HT1080 (cell line): ENCODE data around the gene MAG. TPM values are rescaled to one million over a fixed set of nuclear protein-coding genes. Genes with fewer than 3 reads are reported as not detected.

Experiments
- DNase-seq: peaks from one replicate; pipeline ENCODE4 v3.0.0-alpha.2; 2015; ENCODE audit warnings: low read depth
- total RNA-seq: library from RNA; depleted of rRNA; stranded (reverse); fragments of >200 nt; shearing (Covaris generic); gene quantifications from 2 replicates; pipeline ENCODE4 v1.2.3, GENCODE V29; 2014

Gene MAG
- total RNA-seq, 1 experiment from 2014 or later = not detected

DNA sequence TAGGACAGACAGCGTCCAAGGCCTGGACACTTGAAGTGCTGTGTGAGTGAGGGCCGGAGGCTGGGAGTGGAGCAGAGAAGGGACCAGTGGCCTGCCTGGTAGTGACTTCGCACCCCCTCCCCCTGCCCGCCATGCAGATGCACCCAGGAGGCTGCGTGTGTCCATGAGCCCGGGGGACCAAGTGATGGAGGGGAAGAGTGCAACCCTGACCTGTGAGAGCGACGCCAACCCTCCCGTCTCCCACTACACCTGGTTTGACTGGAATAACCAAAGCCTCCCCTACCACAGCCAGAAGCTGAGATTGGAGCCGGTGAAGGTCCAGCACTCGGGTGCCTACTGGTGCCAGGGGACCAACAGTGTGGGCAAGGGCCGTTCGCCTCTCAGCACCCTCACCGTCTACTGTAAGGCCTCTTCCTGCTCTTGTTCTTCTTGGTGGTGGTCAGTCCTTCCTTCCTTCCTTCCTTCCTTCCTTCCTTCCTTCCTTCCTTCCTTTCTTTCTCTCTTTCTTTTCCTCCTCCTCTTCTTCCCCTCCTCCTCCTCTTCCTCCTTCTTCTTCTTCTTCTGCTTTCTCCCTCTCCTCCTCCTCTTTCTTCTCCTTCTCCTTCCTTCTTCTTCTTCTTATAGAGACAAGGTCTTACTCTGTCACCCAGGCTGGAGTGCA, 49.7 kb downstream of the MAG start:
- no peak for DNase-seq

DNA sequence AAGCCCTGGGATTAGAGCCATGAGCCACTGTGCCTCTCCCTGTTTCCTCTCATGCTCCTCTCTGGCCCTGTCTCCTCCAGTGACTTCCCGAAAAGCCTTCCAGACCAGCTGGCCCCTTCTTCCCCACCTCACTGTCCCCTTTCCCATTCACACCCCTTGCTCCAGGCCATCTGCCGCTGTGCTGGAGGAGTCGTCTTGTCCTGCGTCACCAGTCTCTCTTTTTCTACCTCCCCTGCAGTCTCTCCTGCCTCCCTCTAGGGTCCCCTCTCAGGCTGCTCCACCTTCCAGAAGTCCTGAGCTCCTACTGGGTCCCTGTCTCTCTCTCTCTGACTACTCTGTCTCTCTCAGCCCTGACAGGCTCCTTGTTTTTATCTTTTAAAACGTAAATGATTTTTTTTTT, 50.5 kb downstream of the MAG start:
- no peak for DNase-seq

- DNase-seq = no peak
Measured at GRCh38 chr19:35344511-35345031, 52.6 kb downstream of the MAG start.

- no peak for DNase-seq
Measured at GRCh38 chr19:35345671-35346111, 53.7 kb downstream of the MAG start.

- DNase-seq = no peak
Measured at GRCh38 chr19:35346193-35347052, 54.5 kb downstream of the MAG start.

- DNase-seq = no peak
Measured at GRCh38 chr19:35347171-35347929, 55.4 kb downstream of the MAG start, which contains the start of gene FFAR1. Gene FFAR1 (plus strand): TSS chr19:35347902. CDS start chr19:35351552, 3,650 bp downstream.

DNA sequence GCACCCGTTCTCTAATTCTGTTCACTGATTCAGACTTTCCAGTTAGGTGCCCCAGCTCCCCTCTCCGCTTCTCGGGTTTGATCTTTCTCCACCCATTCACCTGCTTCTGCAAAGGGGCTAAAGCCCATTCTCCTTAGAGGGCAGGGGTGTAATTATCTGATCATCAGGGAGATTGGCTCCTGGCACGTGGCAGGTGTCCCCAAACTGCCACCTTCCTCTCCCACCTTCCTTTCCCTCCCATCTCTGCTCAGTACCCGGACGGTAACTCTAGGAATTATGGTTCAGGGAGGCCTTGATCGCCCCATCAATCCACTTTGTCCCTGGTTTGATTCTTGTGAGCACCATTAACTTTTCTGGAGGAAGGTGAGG, 56.0 kb downstream of the MAG start:
- no peak for DNase-seq

DNA sequence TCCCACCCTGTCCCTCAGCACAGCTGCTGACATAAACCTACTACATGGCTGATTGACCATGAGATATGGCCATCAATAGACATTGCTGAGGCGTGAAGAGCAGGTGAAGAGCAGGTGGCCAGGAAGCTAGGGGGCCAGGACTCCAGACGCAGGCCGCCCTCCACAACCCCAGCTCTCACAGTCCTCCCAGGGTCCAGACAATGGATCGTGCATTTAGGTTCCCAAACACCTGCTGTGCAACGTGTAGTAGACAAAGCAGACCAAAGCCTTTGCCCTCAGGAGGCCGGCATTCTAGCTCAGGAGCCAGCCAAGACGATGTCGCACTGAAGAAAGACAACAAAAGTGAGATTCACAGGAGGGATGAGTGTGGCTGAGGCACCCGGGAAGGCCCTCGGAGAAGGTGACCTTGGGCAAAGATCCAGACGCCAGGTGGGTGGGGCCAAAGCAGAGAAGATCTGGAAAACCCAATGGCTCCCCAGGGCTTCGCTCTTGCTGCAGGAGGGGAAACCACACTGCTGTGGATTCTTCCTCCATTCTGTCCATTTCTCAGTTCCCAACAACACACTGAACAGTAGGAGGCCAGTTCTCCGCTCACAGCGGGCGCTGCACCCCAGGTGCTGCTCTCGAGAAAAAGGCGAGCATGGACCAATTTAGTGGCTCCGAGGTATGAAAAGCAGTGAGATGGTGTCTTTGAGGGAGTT, 57.1 kb downstream of the MAG start:
- no peak for DNase-seq

DNA sequence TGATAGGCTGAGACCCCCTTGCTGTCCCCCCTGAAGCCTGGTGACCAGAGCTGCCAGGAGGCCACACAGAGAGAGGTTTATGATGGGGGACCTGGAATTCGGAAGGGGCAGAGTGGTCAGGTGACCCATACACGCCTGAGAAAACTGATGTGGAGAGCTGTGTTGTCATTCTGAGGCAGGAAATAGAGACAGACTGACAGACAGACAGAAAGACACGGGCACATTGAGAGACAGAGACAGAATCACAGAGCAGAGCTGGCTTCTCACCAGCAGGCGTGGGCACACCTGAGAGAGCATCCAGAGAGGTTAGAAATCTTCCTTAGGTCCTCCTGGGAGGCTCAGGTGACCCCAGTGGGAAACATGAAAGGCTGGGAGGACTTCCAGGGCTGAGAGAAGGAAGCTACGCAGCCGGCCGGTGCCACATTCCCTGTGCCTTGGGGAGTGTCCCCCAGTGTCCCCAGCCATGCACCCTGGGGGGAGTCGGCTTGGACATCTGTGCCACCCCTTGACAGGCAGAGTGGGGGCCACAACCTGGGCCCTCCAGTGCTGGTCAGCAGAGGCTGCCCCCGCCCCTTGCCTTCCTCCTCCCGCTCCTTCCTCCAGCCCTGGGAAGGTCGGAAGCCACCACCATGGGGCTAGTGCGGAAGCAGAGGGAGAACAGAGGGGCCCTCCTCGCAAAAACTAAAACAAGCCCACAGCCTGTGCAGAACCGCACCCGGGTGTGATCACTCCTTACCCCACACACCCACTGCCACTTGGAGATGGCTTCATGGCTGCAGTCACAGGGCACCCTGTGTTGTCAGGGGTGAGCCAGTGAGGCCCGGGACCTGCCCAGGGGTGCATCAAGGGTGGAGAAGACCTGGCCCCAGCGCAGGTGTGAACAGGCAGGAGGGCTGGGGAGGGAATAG, 57.9 kb downstream of the MAG start:
- DNase-seq = no peak

DNA sequence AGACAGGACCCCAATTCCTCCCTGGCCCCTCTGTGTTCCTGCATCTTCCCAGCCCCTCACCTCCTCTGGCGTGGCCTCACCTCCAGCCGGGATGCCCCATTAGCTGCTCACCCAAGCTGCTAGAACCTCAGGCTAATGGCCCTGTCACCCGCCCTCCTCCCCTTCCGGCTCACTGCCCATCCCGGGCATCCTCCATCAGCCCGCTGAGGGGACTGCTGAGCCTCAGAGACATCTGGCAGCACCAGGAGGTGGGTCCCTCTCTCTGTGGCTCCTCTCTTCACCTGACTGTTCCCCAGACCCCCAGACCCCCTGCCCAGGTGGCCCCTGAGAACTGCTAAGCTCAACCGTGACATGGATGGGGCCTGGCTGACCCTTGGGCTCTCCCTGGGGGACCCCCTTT, 58.6 kb downstream of the MAG start:
- no peak for DNase-seq

- no peak for DNase-seq
Measured at GRCh38 chr19:35351411-35352176, 59.6 kb downstream of the MAG start.

DNA sequence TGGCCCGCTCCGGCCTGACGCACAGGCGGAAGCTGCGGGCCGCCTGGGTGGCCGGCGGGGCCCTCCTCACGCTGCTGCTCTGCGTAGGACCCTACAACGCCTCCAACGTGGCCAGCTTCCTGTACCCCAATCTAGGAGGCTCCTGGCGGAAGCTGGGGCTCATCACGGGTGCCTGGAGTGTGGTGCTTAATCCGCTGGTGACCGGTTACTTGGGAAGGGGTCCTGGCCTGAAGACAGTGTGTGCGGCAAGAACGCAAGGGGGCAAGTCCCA, 60.2 kb downstream of the MAG start:
- no peak for DNase-seq

- peak; percentile 87 for DNase-seq
Measured at GRCh38 chr19:35352448-35353304, 60.7 kb downstream of the MAG start.

GRCh38 chr19:35353635-35354034, 61.7 kb downstream of the MAG start:
- DNase-seq = no peak

GRCh38 chr19:35354898-35355297, 62.9 kb downstream of the MAG start:
- DNase-seq = no peak

- DNase-seq = no peak
Measured at GRCh38 chr19:35355791-35356460, 64.0 kb downstream of the MAG start.

DNA sequence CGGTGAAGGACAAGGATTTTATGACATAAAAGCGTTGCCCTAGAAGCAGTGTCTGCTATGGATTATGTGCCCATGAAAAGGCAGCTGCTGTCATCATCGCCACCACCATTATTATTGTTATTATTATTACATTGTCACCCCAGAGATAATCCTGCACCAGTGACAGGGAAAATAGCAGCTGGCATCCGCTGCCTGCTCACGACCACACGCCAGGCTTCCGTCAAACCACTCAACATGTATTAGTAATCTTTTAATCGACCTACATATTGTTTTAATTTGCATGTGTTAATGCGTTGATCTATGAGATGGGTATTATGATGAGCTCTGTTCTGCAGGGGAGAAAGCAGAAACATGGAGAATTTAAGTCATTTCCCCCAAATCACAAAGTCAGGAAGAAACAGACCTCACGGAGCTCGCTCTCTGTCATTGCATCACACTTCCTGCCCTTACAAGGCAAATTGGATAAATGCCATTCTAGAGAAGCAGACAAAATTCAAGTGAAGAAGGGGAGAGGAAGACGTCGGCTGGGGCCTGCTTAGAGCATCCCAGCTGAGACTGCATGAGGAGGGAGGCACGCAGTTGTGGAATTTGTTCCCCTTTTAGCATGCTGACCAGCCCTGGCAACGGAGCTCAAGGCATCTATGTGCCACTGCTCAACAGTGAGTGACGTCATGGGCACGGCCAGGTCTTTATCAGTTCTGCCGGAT, 66.1 kb downstream of the MAG start, which contains the start of gene FFAR3:
TSS of gene FFAR3 (plus strand) at position 594 of the 707 bp plus-strand sequence. CDS start 431 bp downstream, outside the sequence.
- DNase-seq = peak; percentile 43
